Kidney (tissue), 14 donors: ENCODE data around the gene CHST12. TPM values are rescaled to one million over a fixed set of nuclear protein-coding genes. Genes with fewer than 3 reads are reported as not detected.

Experiments
- DNase-seq, 5 donors: peaks; one replicate each; pipeline ENCODE4 v3.0.0-alpha.2; 2013 to 2020
- FAIRE-seq: peaks from 2 replicates; lab custom pipeline; 2012; peaks lifted over from hg19 to GRCh38; lab: Jason Lieb, UNC
- H3K27ac ChIP-seq, 2 donors: one replicate each; pipeline ENCODE4 v1.7.0; 2013; ENCODE audit warnings: low read depth in 2 of 2, low read length in 2 of 2, inconsistent platforms in 1 of 2
- H3K27me3 ChIP-seq: one replicate; pipeline ENCODE4 v1.7.1; 2013; ENCODE audit warnings: low read length, inconsistent platforms; ENCODE audit not compliant: control insufficient read depth, insufficient read depth
- H3K36me3 ChIP-seq, 3 donors: one replicate each; pipeline versions ENCODE4 v1.7.0 to v1.7.1; 2013; ENCODE audit warnings: low read length in 3 of 3, control low read depth in 1 of 3, inconsistent platforms in 1 of 3; ENCODE audit not compliant: insufficient read depth in 3 of 3, control insufficient read depth in 2 of 3
- H3K4me1 ChIP-seq, 3 donors: one replicate each; pipeline versions ENCODE4 v1.7.0 to v1.7.1; 2013; ENCODE audit warnings: low read length in 3 of 3, inconsistent platforms in 1 of 3, low read depth in 1 of 3; ENCODE audit not compliant: control insufficient read depth in 2 of 3, insufficient read depth in 2 of 3
- H3K4me3 ChIP-seq, 3 donors: one replicate each; pipeline versions ENCODE4 v1.7.0 to v1.8.1; 2013; ENCODE audit warnings: low read length in 3 of 3, control low read depth in 1 of 3, inconsistent platforms in 1 of 3
- H3K9ac ChIP-seq, 3 donors: one replicate each; pipeline versions ENCODE4 v1.7.0 to v1.7.1; 2013; ENCODE audit warnings: low read length in 3 of 3, control low read depth in 1 of 3, inconsistent platforms in 1 of 3
- H3K9me3 ChIP-seq, 3 donors: one replicate each; pipeline versions ENCODE4 v1.7.0 to v1.7.1; 2013; ENCODE audit warnings: low read length in 3 of 3, control low read depth in 1 of 3, inconsistent platforms in 1 of 3; ENCODE audit not compliant: control insufficient read depth in 2 of 3, insufficient read depth in 1 of 3
- CTCF ChIP-seq: IDR thresholded peaks from 3 replicates; pipeline ENCODE4 v1.5.1; 2012; ENCODE audit warnings: mild to moderate bottlenecking, moderate library complexity, borderline replicate concordance; ENCODE audit not compliant: insufficient read depth; ENCODE audit errors: extremely low read depth
- intact Hi-C: fragments of 100-400 bp; cut with DNase I; formaldehyde crosslinking; loops from one replicate; pipeline ENCODE4 v1.11.1; 2022
- polyA plus RNA-seq: library from polyadenylated mRNA; stranded (reverse); fragments of 350-450 nt; fragmentation: Illumina TruSeq; extraction: RNeasy Lipid Tissue Mini Kit (QIAGEN cat#74804); gene quantifications from one replicate; pipeline ENCODE4 v1.2.3, GENCODE V29; 2014; ENCODE audit warnings: low read depth, low replicate concordance; ENCODE audit not compliant: insufficient read depth
- total RNA-seq: library from RNA; stranded (reverse); fragmentation: NEBNext Ultra II Directional; extraction: Animal tissue kit (Norgen Biotek cat#: 25700); gene quantifications from one replicate; pipeline ENCODE4 v1.2.1, GENCODE V29; 2021
- donor health status: control.
- donor health status: control.
- donor health status: control.
- donor health status: control.
- donor health status: control.
- donor health status: DM: yes; HTN: yes; CAD: no.
- donor health status: Normal renal cell carcinoma (clear cell type).

CHST12 gene
- total and polyA plus RNA-seq, 2 donors from 2014 or later: 16.3 to 25.6 TPM

- peaks cover 0 to 9% (median 6%) of the 10 kb centered on the region in 3 donors for H3K36me3 ChIP-seq
- FAIRE-seq (no peak), DNase-seq (no peak)
- intact Hi-C loops: no loop called here
- H3K27me3 ChIP-seq: no peaks in the 10 kb centered on the region
- peaks cover 0 to 3% (median 0%) of the 10 kb centered on the region in 3 donors for H3K9me3 ChIP-seq
- H3K4me3 ChIP-seq: no peak overlapping the region
- H3K4me1 ChIP-seq: peaks cover 0 to 3% (median 0%) of the 10 kb centered on the region in 3 donors
- no peak for TF ChIP-seq CTCF
- no peak overlapping the region for H3K9ac ChIP-seq
- H3K27ac ChIP-seq: no peak overlapping the region
These were observed 31.7 kb downstream of the CHST12 start for GRCh38 chr7:2435146-2435545.

- TF ChIP-seq CTCF: no peak
- FAIRE-seq: no peak
These were observed 33.1 kb downstream of the CHST12 start for GRCh38 chr7:2436341-2437104.

GRCh38 chr7:2437136-2437535 is 33.7 kb downstream of the CHST12 start:
- Histone ChIP-seq H3K27me3 (no peaks in the 10 kb centered on the region), H3K9me3 (no peaks in the 10 kb centered on the region), H3K9ac (no peak overlapping the region), H3K4me1 (no peaks in the 10 kb centered on the region), H3K27ac (no peak overlapping the region), H3K4me3 (no peak overlapping the region), H3K36me3 (peaks cover 0 to 9% (median 8%) of the 10 kb centered on the region in 3 donors)
- intact Hi-C loops: no loop called here
- no peak for TF ChIP-seq CTCF
- DNase-seq: no peak
- FAIRE-seq: no peak

More at GRCh38 chr7:2436341-2437104, 33.1 kb downstream of the CHST12 start:
- no peaks in the 10 kb centered on the region for H3K9me3 ChIP-seq
- no peaks in the 10 kb centered on the region for H3K27me3 ChIP-seq
- no peak for DNase-seq
- no peak overlapping the region for H3K9ac ChIP-seq
- H3K4me3 ChIP-seq: no peak overlapping the region
- H3K36me3 ChIP-seq: peaks cover 0 to 9% (median 6%) of the 10 kb centered on the region in 3 donors
- no peak overlapping the region for H3K27ac ChIP-seq
- intact Hi-C loops: no loop called here
- H3K4me1 ChIP-seq: peaks cover 0 to 2% (median 0%) of the 10 kb centered on the region in 3 donors
